Measurements from ENCODE around the gene RNF121.

Gene RNF121

GRCh38 chr11:72039031-72039855 is 110.4 kb downstream of the RNF121 start:
- peak; percentile 65 for DNase-seq (ENCODE audit: low spot score)

GRCh38 chr11:72039856-72040401 is 111.1 kb downstream of the RNF121 start:
- DNase-seq (ENCODE audit: low spot score) = no peak

- peak; percentile 83 for DNase-seq (ENCODE audit: low spot score)
Observed at GRCh38 chr11:72040491-72041363, 111.9 kb downstream of the RNF121 start.

DNA sequence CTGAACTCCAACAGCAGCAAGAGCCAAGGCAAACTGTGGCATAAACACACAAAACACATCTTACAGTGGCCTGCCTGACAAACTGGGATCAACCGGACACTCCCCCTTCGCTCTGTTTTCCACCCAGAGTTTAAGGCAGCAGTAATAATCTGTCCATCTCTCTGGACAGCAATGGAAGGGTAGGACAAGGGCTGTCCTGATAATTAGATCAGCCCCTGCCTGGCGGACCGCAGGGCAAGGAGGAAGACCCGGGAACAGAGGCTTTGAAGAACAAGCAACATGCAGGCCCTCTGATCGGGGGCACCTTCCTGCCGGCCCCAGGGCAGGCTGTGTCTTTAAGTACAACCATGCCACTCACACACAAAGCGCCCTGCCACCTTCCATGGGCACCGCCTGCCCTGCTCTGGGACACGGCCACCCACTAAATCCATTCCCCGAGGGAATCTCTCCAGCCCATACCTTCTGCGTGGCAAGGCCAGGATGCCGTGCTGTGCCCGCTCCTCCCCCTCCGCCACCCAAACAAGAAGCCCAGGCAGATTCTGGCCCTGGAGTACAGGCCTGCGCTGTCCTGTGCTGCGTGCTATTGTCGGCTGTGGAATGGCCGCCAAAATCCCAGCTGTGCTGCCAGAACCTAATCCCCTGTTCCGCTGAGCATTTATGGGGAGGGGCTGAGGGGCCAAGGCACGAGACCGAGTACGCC is 112.7 kb downstream of the RNF121 start:
- peak; percentile 41 for DNase-seq (ENCODE audit: low spot score)

GRCh38 chr11:72042064-72042745 is 113.4 kb downstream of the RNF121 start:
- DNase-seq (ENCODE audit: low spot score) = no peak

DNA sequence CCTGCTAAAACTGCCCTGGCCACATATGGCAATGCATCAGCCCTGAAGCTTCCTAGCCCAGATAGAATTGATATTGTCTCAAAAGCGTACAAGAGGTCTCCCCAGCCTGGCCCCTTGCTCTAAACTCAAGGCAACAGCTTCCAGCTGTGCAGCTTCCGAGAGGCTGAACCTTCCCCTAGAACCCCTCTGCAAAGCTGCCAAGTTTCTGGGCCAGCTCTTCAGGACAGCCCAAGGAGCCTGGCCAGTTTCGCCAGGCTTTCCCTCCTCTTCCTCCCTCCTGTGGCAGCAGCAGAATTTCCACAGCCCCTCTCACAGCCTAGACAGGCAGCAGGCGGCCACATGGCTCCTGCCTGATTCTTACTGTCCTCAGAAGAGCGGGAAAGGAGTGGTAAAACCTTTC is 117.0 kb downstream of the RNF121 start:
- no peak for DNase-seq (ENCODE audit: low spot score)

Measured in LoVo (cell line).